HCT116 (cell line): ENCODE measurements around the gene SLC37A4. TPM values are rescaled to one million over a fixed set of nuclear protein-coding genes. Genes with fewer than 3 reads are reported as not detected.
A peak's percentile ranks its signal among the peaks of the same experiment; 100 is the strongest.

ENCODE experiments used
- ATAC-seq: fragments of 200-7000 bp; cut with Tn5 transposase; 2 replicates; pipeline ENCODE4 v1.9.1; 2020; ENCODE audit warnings: mild to moderate bottlenecking, moderate library complexity
- BruUV-seq: library from RNA; stranded (reverse); fragments of 400-500 nt; replicated peaks from 2 replicates; lab custom pipeline; 2021; lab: Mats Ljungman, UMichigan
- CTCF ChIA-PET: fragments of 300-600 bp; sonication (Branson Sonifier 250); formaldehyde crosslinking; loops from one replicate; lab custom pipeline; 2021; ENCODE audit warnings: antibody characterized with exemption; lab: Charles Lee
- POLR2A ChIA-PET: fragments of 300-600, 350-600 bp; sonication (Branson Sonifier 250); formaldehyde crosslinking; loops from one replicate; lab custom pipeline; 2021; ENCODE audit warnings: antibody characterized with exemption; lab: Charles Lee
- RAD21 ChIA-PET, 2 experiments: fragments of 300-600 bp; sonication (Branson Sonifier 250); formaldehyde crosslinking; loops; one replicate each; lab custom pipeline; 2023; ENCODE audit warnings: low total read pairs in 2 of 2; ENCODE audit not compliant: uncharacterized antibody in 2 of 2, unreplicated experiment in 2 of 2, low non-redundant PET in 1 of 2; lab: Charles Lee
- DNase-seq: peaks from one replicate; pipeline ENCODE4 v3.0.0-alpha.2; 2010; ENCODE audit warnings: low read depth, low spot score
- H2AFZ ChIP-seq: fragments of 200-600 bp; shearing (Covaris generic), sonication (generic); 2 replicates; pipeline ENCODE4 v1.6.1; 2017; ENCODE audit warnings: low read depth, mixed run types, mixed read lengths, antibody characterized with exemption, low read length; ENCODE audit not compliant: poor library complexity, severe bottlenecking
- H3K27ac ChIP-seq: 2 replicates; pipeline ENCODE4 v1.5.1; 2012; ENCODE audit warnings: low read depth, low read length
- H3K27me3 ChIP-seq: fragments of 200-600 bp; sonication (generic); 2 replicates; pipeline ENCODE4 v1.6.1; 2016; ENCODE audit warnings: mixed run types, low read length, mixed read lengths; ENCODE audit not compliant: insufficient read depth
- H3K36me3 ChIP-seq, 2 experiments: fragments of 200-500 bp in 1 of 2; fragments of 200-600 bp in 1 of 2; sonication (Bioruptor generic) in 1 of 2; sonication (generic) in 1 of 2; 2 replicates each; pipeline versions ENCODE4 v1.5.1 to v1.6.1; 2014 to 2016; ENCODE audit warnings: low read length in 2 of 2, inconsistent platforms in 1 of 2, mixed read lengths in 1 of 2, mixed run types in 1 of 2; ENCODE audit not compliant: insufficient read depth in 2 of 2, control insufficient read depth in 1 of 2
- H3K4me1 ChIP-seq, 2 experiments: fragments of 200-600 bp in 1 of 2; sonication (generic) in 1 of 2; 2 replicates each; pipeline versions ENCODE4 v1.5.1 to v1.6.1; 2012 to 2017; ENCODE audit warnings: low read length in 2 of 2, inconsistent platforms in 1 of 2, mild to moderate bottlenecking in 1 of 2, mixed read lengths in 1 of 2, mixed run types in 1 of 2, moderate library complexity in 1 of 2; ENCODE audit not compliant: insufficient read depth in 2 of 2, control insufficient read depth in 1 of 2
- H3K4me2 ChIP-seq: fragments of 200-600 bp; sonication (generic); 2 replicates; pipeline ENCODE4 v1.6.1; 2017; ENCODE audit warnings: mixed run types, low read length, mixed read lengths
- H3K4me3 ChIP-seq, 2 experiments: fragments of 200-600 bp in 1 of 2; sonication (generic) in 1 of 2; replicated peaks in 1 of 2; 2 replicates each; pipeline ENCODE4 v1.5.1; 2011 to 2016; ENCODE audit warnings: low read length in 2 of 2, control low read depth in 1 of 2, low read depth in 1 of 2, mild to moderate bottlenecking in 1 of 2, mixed read lengths in 1 of 2, mixed run types in 1 of 2
- H3K79me2 ChIP-seq: fragments of 200-600 bp; sonication (generic); 2 replicates; pipeline ENCODE4 v1.6.1; 2017; ENCODE audit warnings: mild to moderate bottlenecking, mixed run types, low read length, moderate library complexity, mixed read lengths; ENCODE audit not compliant: insufficient read depth
- H3K9ac ChIP-seq: fragments of 200-600 bp; sonication (generic); 2 replicates; pipeline ENCODE4 v1.6.1; 2016; ENCODE audit warnings: low read length, mixed read lengths
- H3K9me2 ChIP-seq: fragments of 200-600 bp; sonication (generic), shearing (Covaris generic); 2 replicates; pipeline ENCODE4 v1.6.1; 2017; ENCODE audit warnings: mixed run types, mild to moderate bottlenecking, moderate library complexity; ENCODE audit not compliant: insufficient read depth
- H3K9me3 ChIP-seq, 2 experiments: fragments of 200-500 bp in 1 of 2; fragments of 200-600 bp in 1 of 2; sonication (Bioruptor generic) in 1 of 2; sonication (generic) in 1 of 2; 2 replicates each; pipeline ENCODE4 v1.6.1; 2014 to 2017; ENCODE audit warnings: low read length in 2 of 2, mixed read lengths in 2 of 2, inconsistent platforms in 1 of 2, low read depth in 1 of 2, mild to moderate bottlenecking in 1 of 2, mixed run types in 1 of 2, moderate library complexity in 1 of 2; ENCODE audit not compliant: control insufficient read depth in 1 of 2, insufficient read depth in 1 of 2
- H4K20me1 ChIP-seq: fragments of 200-600 bp; sonication (generic), shearing (Covaris generic); 2 replicates; pipeline ENCODE4 v1.6.1; 2017; ENCODE audit warnings: mixed run types, mild to moderate bottlenecking, moderate library complexity; ENCODE audit not compliant: insufficient read depth
- CBX3 ChIP-seq: IDR thresholded peaks from 2 replicates; pipeline ENCODE4 v1.6.1; 2012; ENCODE audit warnings: low read depth
- CEBPB ChIP-seq: IDR thresholded peaks from 2 replicates; pipeline ENCODE4 v1.6.1; 2012; ENCODE audit warnings: low read depth
- ELF1 ChIP-seq: IDR thresholded peaks from 2 replicates; pipeline ENCODE4 v1.6.1; 2012; ENCODE audit warnings: low read depth, borderline replicate concordance
- EZH2 ChIP-seq: fragments of 200-600 bp; sonication (generic); IDR thresholded peaks from 2 replicates; pipeline ENCODE4 v1.6.1; 2017; ENCODE audit warnings: antibody characterized with exemption, mixed run types
- FOSL1 ChIP-seq: IDR thresholded peaks from 2 replicates; pipeline ENCODE4 v1.6.1; 2012; ENCODE audit warnings: low read depth
- POLR2A ChIP-seq: IDR thresholded peaks from 2 replicates; pipeline ENCODE4 v1.7.0; 2011; ENCODE audit warnings: borderline replicate concordance; ENCODE audit not compliant: insufficient read depth, insufficient read length; ENCODE audit errors: extremely low read depth
- RAD21 ChIP-seq: IDR thresholded peaks from 2 replicates; pipeline ENCODE4 v1.6.1; 2012; ENCODE audit warnings: low read depth, mild to moderate bottlenecking
- SIN3A ChIP-seq: IDR thresholded peaks from 2 replicates; pipeline ENCODE4 v1.6.1; 2012; ENCODE audit warnings: low read depth
- SP1 ChIP-seq: IDR thresholded peaks from 2 replicates; pipeline ENCODE4 v1.6.1; 2012; ENCODE audit warnings: low read depth
- YY1 ChIP-seq: IDR thresholded peaks from 2 replicates; pipeline ENCODE4 v1.6.1; 2011; ENCODE audit warnings: low read length, low read depth, moderate library complexity, mild to moderate bottlenecking; ENCODE audit not compliant: insufficient replicate concordance; ENCODE audit errors: extremely low read depth
- intact Hi-C: fragments of 100-400 bp; cut with micrococcal nuclease; formaldehyde crosslinking; loops from 2 replicates; pipeline ENCODE4 v1.10.0; 2022
- total RNA-seq: library from RNA; stranded (reverse); gene quantifications from one replicate; pipeline ENCODE4 v1.2.1, GENCODE V29; 2021; ENCODE audit not compliant: unreplicated experiment
- TF ChIP-seq, protein P1 (sequence below): IDR thresholded peaks from 2 replicates; pipeline ENCODE4 v1.6.1; 2012
- TF ChIP-seq, protein P2 (sequence below): IDR thresholded peaks from 2 replicates; pipeline ENCODE4 v1.6.1; 2011; ENCODE audit warnings: mild to moderate bottlenecking, low read length, moderate library complexity; ENCODE audit not compliant: insufficient replicate concordance; ENCODE audit errors: extremely low read depth
- TF ChIP-seq, protein P3 (sequence below): IDR thresholded peaks from 2 replicates; pipeline ENCODE4 v1.6.1; 2012; ENCODE audit warnings: low read depth

Gene SLC37A4
- total RNA-seq, 1 experiment from 2014 or later, result 49.8 TPM

DNA sequence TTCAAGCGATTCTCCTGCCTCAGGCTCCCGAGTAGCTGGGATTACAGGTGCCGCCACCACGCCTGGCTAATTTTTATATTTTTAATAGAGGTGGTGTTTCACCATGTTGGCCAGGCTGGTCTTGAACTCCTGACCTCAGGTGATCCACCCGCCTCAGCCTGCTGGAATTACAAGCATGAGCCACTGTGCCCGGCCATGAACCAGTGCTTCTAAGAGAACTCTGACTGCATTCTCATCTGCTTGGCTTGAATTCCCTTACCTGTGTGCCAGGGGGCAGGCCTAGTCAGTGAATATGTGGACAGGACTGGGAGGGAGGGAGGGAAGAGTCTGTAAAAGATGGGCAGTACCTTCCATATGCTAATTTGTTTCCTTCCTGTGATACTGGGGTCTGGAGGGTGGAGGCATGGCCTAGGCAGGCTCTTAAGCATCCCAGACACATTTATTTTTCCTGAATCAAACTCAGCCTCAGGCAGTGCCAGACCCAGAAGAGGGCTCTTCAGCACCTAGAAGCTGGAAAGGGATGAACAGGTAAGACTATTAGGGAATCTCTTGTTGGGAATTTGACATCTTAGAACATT lies 19.1 kb downstream of the SLC37A4 start:
- RAD21 ChIA-PET, result no interaction called here
- H3K9me3 ChIP-seq, result no peaks in the 10 kb centered on the region
- no peaks in the 10 kb centered on the region for H3K27me3 ChIP-seq
- ATAC-seq (peak; percentile 18; the same call in 1 of the 2 replicates), DNase-seq (no peak)
- peaks cover 34 to 60% of the 10 kb centered on the region in 2 experiments for H3K36me3 ChIP-seq
- no peak overlapping the region for H3K4me2 ChIP-seq
- no peak overlapping the region; the same call in 1 of the 2 replicates for H3K27ac ChIP-seq
- TF ChIP-seq, protein P1, sequence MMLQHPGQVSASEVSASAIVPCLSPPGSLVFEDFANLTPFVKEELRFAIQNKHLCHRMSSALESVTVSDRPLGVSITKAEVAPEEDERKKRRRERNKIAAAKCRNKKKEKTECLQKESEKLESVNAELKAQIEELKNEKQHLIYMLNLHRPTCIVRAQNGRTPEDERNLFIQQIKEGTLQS, result no peak
- no peak for TF ChIP-seq POLR2A
- no peak for TF ChIP-seq CEBPB
- TF ChIP-seq RAD21, result no peak
- TF ChIP-seq, protein P2, sequence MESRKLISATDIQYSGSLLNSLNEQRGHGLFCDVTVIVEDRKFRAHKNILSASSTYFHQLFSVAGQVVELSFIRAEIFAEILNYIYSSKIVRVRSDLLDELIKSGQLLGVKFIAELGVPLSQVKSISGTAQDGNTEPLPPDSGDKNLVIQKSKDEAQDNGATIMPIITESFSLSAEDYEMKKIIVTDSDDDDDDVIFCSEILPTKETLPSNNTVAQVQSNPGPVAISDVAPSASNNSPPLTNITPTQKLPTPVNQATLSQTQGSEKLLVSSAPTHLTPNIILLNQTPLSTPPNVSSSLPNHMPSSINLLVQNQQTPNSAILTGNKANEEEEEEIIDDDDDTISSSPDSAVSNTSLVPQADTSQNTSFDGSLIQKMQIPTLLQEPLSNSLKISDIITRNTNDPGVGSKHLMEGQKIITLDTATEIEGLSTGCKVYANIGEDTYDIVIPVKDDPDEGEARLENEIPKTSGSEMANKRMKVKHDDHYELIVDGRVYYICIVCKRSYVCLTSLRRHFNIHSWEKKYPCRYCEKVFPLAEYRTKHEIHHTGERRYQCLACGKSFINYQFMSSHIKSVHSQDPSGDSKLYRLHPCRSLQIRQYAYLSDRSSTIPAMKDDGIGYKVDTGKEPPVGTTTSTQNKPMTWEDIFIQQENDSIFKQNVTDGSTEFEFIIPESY, result no peak
- no peak for TF ChIP-seq EZH2
- TF ChIP-seq CBX3, result no peak
- TF ChIP-seq, protein P3, sequence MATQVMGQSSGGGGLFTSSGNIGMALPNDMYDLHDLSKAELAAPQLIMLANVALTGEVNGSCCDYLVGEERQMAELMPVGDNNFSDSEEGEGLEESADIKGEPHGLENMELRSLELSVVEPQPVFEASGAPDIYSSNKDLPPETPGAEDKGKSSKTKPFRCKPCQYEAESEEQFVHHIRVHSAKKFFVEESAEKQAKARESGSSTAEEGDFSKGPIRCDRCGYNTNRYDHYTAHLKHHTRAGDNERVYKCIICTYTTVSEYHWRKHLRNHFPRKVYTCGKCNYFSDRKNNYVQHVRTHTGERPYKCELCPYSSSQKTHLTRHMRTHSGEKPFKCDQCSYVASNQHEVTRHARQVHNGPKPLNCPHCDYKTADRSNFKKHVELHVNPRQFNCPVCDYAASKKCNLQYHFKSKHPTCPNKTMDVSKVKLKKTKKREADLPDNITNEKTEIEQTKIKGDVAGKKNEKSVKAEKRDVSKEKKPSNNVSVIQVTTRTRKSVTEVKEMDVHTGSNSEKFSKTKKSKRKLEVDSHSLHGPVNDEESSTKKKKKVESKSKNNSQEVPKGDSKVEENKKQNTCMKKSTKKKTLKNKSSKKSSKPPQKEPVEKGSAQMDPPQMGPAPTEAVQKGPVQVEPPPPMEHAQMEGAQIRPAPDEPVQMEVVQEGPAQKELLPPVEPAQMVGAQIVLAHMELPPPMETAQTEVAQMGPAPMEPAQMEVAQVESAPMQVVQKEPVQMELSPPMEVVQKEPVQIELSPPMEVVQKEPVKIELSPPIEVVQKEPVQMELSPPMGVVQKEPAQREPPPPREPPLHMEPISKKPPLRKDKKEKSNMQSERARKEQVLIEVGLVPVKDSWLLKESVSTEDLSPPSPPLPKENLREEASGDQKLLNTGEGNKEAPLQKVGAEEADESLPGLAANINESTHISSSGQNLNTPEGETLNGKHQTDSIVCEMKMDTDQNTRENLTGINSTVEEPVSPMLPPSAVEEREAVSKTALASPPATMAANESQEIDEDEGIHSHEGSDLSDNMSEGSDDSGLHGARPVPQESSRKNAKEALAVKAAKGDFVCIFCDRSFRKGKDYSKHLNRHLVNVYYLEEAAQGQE, result no peak
- no peak for TF ChIP-seq FOSL1
- TF ChIP-seq SP1, result no peak
- TF ChIP-seq YY1, result no peak
- no peak for TF ChIP-seq SIN3A
- no peak for TF ChIP-seq ELF1
- POLR2A ChIA-PET, result interaction anchor here (0.6 kb wide), 1 partner anchor 9 kb away, joined by 5 read pairs; no protein-coding TSS in a partner anchor
- intact Hi-C loops, result no loop called here
- peaks cover 26% of the 10 kb centered on the region for H3K79me2 ChIP-seq
- no peak overlapping the region for H3K9ac ChIP-seq
- H4K20me1 ChIP-seq, result no peaks in the 10 kb centered on the region
- no peaks in the 10 kb centered on the region for H3K9me2 ChIP-seq
- BruUV-seq, result no TSS peak
- CTCF ChIA-PET, result no interaction called here
- H3K4me3 ChIP-seq, result no peak overlapping the region
- H3K4me1 ChIP-seq, result peaks cover 6 to 10% of the 10 kb centered on the region in 2 experiments; a peak in 3 of 4 replicates
- H2AFZ ChIP-seq, result no peak overlapping the region
